GM18868 (cell line): ENCODE measurements around the gene HGFAC.

Experiments
- ATAC-seq: cut with Tn5 transposase; IDR thresholded peaks from one replicate; pipeline ENCODE4 v1.9.1; 2021; ENCODE audit warnings: mild to moderate bottlenecking, moderate library complexity; ENCODE audit not compliant: unreplicated experiment

Gene HGFAC

GRCh38 chr4:3441501-3442459, at the start of gene HGFAC:
Gene HGFAC (plus strand): TSS chr4:3441968. CDS start chr4:3442002, 34 bp downstream.
- no peak for ATAC-seq

GRCh38 chr4:3392321-3392720, 49.4 kb upstream of the HGFAC start:
- no peak for ATAC-seq

- no peak for ATAC-seq
Measured at GRCh38 chr4:3393171-3393570, 48.6 kb upstream of the HGFAC start.

GRCh38 chr4:3396600-3396999, 45.2 kb upstream of the HGFAC start:
- ATAC-seq = no peak

- no peak for ATAC-seq
Measured at GRCh38 chr4:3397128-3397527, 44.6 kb upstream of the HGFAC start.

GRCh38 chr4:3399277-3400194, 42.2 kb upstream of the HGFAC start:
- ATAC-seq = no peak

GRCh38 chr4:3401436-3402171, 40.2 kb upstream of the HGFAC start:
- no peak for ATAC-seq

GRCh38 chr4:3402491-3403347, 39.0 kb upstream of the HGFAC start:
- no peak for ATAC-seq

GRCh38 chr4:3403348-3403906, 38.3 kb upstream of the HGFAC start:
- ATAC-seq = no peak

- ATAC-seq = no peak
Measured at GRCh38 chr4:3404546-3404945, 37.2 kb upstream of the HGFAC start.

- no peak for ATAC-seq
Measured at GRCh38 chr4:3405176-3405575, 36.6 kb upstream of the HGFAC start.

GRCh38 chr4:3406021-3406420, 35.7 kb upstream of the HGFAC start:
- no peak for ATAC-seq

GRCh38 chr4:3406431-3406830, 35.3 kb upstream of the HGFAC start:
- ATAC-seq = no peak

- no peak for ATAC-seq
Measured at GRCh38 chr4:3407171-3407771, 34.5 kb upstream of the HGFAC start.

- no peak for ATAC-seq
Measured at GRCh38 chr4:3407930-3408792, 33.6 kb upstream of the HGFAC start.

- no peak for ATAC-seq
Measured at GRCh38 chr4:3408793-3409330, 32.9 kb upstream of the HGFAC start.

- ATAC-seq = no peak
Measured at GRCh38 chr4:3409571-3410091, 32.1 kb upstream of the HGFAC start.
